Measurements from ENCODE around the gene TOPBP1.
"Not testable (repeated sequence)": the region's sequence is repeated elsewhere in the genome, so short reads cannot be mapped to it uniquely, and the experiment has no call there.

The TOPBP1 gene

GRCh38 chr3:133694288-133695268 is 32.8 kb upstream of the TOPBP1 start:
- no peaks in the 10 kb centered on the region for H3K36me3 ChIP-seq
- H3K4me3 ChIP-seq (ENCODE audit: low read depth, low read length): no peak overlapping the region
- no peak for TF ChIP-seq CTCF (IDR thresholded peaks at IDR 0.05; ENCODE audit: low read depth, low read length)
- no peak for DNase-seq
- no peaks in the 10 kb centered on the region; the same call in 1 of the 2 replicates for H3K27me3 ChIP-seq
- no peaks in the 10 kb centered on the region for H3K4me1 ChIP-seq
- no peaks in the 10 kb centered on the region for H3K9me3 ChIP-seq

- no peaks in the 10 kb centered on the region; the same call in 1 of the 2 replicates for H3K27me3 ChIP-seq
- no peaks in the 10 kb centered on the region for H3K36me3 ChIP-seq
- no peak for TF ChIP-seq CTCF (IDR thresholded peaks at IDR 0.05; ENCODE audit: low read depth, low read length)
- no peak for DNase-seq
- no peaks in the 10 kb centered on the region for H3K4me1 ChIP-seq
- H3K4me3 ChIP-seq (ENCODE audit: low read depth, low read length): no peak overlapping the region
- no peaks in the 10 kb centered on the region for H3K9me3 ChIP-seq
These were observed 32.1 kb upstream of the TOPBP1 start for GRCh38 chr3:133693821-133694220.

GRCh38 chr3:133692759-133693158 is 31.0 kb upstream of the TOPBP1 start:
- DNase-seq: no peak
- H3K4me3 ChIP-seq (ENCODE audit: low read depth, low read length): no peak overlapping the region
- H3K36me3 ChIP-seq: no peaks in the 10 kb centered on the region
- no peaks in the 10 kb centered on the region for H3K4me1 ChIP-seq
- TF ChIP-seq CTCF (IDR thresholded peaks at IDR 0.05; ENCODE audit: low read depth, low read length): no peak
- H3K9me3 ChIP-seq: no peaks in the 10 kb centered on the region
- H3K27me3 ChIP-seq: no peaks in the 10 kb centered on the region; the same call in 1 of the 2 replicates

GRCh38 chr3:133691273-133692107 is 29.7 kb upstream of the TOPBP1 start:
- Histone ChIP-seq H3K4me1 (no peaks in the 10 kb centered on the region), H3K36me3 (no peaks in the 10 kb centered on the region), H3K9me3 (no peaks in the 10 kb centered on the region), H3K27me3 (no peaks in the 10 kb centered on the region; the same call in 1 of the 2 replicates), H3K4me3 (ENCODE audit: low read depth, low read length) (no peak overlapping the region)
- no peak for DNase-seq
- no peak for TF ChIP-seq CTCF (IDR thresholded peaks at IDR 0.05; ENCODE audit: low read depth, low read length)

GRCh38 chr3:133677993-133678392 is 16.3 kb upstream of the TOPBP1 start:
- H3K4me3 ChIP-seq (ENCODE audit: low read depth, low read length); H3K36me3 ChIP-seq; DNase-seq; H3K9me3 ChIP-seq; H3K4me1 ChIP-seq: not testable (repeated sequence)
- H3K27me3 ChIP-seq: peaks cover 33% of the 10 kb centered on the region

GRCh38 chr3:133676336-133677118 is 14.8 kb upstream of the TOPBP1 start:
- Histone ChIP-seq H3K27me3 (peaks cover 41% of the 10 kb centered on the region), H3K9me3 (no peaks in the 10 kb centered on the region; the same call in 1 of the 2 replicates), H3K4me3 (ENCODE audit: low read depth, low read length) (no peak overlapping the region), H3K4me1 (no peaks in the 10 kb centered on the region), H3K36me3 (no peaks in the 10 kb centered on the region)
- DNase-seq: no peak
- no peak for TF ChIP-seq CTCF (IDR thresholded peaks at IDR 0.05; ENCODE audit: low read depth, low read length)

All from BE2C (cell line).